ENCODE measurements around the gene JAML.

JAML gene

DNA sequence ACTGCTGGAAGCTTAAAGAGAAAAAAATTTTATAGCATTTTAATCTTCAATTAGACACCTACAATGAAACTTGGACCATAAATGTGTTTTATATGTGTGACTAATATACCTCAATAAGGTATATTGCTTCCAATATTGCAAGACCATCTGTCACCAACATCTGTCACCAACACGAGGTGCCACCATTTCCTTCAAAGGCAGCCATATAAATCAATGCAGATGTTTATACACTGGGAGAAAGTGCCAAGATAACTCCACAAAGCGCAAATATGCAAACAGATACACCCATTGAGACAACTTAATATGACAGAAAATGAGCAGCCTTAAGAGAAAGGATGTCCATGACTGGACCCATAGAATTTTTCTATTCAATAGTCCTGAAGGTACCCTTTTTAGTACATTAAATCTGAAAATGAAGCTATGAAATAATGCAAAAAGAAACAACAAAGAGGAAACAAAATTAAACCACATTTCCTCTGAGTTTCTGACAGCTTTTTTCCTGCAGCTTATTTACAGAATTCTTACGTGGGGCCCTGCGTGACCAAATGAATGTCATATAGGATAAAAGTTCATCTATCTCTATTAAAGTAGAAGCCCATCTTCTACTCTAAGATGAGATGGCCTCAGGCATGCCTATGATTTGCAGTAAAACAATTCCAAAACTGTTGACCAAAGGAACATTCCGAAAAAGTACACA is 14.8 kb upstream of the JAML start:
- DNase-seq = no peak

DNA sequence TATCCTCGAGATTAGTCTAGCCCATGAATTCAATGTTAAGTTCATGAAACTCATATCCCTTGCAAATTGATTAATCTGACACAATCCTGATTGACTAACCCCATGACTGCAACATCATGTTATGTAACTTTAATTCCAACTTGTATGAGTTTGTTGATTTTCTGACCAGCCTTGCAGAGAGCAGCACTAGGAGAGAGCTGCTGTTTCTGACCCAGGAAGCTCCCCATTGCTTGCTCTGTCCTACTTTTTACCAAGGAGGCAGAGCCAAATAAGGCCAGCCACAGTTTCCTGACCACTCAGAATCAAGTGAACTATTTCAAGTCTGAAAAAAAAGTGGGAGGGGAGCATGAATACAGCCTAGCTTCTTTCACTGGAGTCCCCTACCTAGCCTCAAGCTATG is 14.1 kb upstream of the JAML start:
- DNase-seq = no peak

DNA sequence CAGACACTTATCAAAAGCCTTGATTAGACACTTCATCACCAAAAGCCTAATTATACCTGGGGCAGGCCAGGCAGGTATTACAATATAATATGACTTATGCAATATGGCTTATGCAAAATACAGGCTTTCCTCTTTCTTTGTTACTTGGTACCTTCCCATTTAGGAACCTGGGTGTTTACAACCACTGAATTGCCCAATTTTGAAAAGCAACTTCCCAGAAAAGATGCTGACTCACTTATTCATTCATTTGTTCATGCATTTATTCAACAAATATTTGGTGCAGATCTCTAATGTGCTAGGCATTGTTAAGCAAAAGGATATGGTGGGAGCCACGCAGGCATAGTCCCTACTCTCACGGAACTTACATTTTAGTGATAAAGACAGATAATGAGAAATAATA is 13.6 kb upstream of the JAML start:
- DNase-seq = no peak

DNA sequence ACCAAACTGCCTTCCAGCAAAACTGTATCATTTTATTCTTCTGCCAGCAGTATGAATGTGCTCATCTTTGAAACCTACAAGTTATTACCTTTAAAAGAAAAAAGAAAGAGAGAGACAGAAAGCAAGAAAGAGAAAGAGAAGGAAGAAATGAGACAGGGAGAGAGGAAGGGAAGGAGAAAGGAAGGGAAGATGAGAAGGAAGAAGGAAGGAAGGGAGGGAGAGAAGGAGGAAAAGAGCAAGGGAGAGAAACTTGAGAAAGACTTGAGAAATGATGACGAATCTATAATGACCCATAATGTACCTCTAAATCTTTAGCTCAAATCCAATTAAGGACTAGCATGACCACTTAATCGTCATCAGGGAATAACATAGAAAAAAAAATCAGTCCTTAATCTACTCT is 11.4 kb upstream of the JAML start:
- DNase-seq = no peak

DNA sequence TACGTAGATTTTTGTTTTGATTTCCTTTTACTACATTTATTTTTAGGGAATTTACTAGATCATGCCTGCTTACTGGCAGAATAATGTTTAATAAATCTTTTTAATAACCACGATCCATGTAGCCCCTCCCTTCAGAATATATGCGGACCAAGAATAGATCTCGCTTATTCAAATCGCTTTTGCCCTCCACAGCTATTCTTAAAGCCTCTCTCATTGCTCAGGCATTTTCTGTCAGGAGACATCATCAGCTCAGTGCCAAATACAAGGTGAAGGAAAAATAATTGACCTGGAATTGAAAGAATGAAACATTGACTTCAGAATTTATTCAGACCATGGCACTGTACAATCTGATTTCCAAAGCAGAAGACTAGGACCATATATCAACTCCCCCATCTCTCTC is 10.0 kb upstream of the JAML start:
- no peak for DNase-seq

DNA sequence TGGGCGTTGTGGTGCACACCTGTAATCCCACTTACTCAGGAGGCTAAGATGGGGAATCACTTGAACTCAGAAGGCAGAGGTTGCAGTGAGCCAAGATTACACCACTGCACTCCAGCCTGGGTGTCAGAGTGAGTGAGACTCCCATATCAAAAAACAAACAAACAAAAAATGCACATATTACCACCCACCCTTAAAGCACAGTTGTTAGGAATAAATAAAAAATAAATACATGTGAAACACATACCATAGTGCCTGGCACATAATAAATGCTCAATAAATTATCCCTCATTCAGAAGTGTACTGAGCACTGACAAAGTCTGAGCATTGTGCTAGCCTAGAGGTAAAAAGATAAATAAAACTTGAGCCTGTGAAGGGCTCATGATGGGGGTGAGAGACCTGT is 9.0 kb upstream of the JAML start:
- no peak for DNase-seq

DNA sequence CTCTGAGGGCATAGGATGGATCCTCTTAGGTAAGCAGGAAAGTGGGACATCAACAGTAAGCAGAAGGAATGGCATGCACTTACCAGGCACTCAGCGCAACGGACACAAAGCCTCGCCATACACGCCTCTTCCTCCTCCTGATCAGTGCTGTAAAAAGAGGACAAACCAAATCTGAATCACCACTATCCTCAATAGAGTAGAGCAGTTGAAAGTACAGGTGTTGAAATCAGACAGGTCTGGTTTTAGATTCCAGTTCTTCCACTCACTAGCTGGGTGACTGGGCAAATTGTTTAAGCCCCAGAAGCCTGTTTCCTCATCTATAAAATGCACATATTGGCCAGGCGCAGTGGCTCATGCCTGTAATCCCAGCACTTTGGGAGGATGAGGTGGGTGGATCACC is 8.6 kb upstream of the JAML start:
- DNase-seq = no peak

DNA sequence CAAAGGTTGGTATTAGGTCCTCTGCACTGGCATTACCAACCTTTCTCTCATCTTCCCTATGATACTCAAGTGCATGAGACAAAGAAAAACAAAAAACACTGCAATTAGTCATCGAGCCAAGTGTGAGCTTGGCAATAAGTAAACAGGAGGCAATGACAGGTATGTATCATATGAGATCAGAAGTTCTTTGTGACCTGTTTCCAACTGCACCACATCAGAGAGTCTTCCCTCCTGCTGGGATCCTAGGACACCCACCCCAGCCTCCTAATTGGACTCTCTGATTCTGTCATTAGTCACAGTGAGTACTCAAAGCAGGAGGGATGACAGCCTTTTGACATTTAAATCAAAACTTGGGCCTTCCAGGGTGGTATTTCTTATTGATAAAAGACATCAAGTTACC is 7.8 kb upstream of the JAML start:
- DNase-seq = peak in 1 of 2 experiments; percentile 65

DNA sequence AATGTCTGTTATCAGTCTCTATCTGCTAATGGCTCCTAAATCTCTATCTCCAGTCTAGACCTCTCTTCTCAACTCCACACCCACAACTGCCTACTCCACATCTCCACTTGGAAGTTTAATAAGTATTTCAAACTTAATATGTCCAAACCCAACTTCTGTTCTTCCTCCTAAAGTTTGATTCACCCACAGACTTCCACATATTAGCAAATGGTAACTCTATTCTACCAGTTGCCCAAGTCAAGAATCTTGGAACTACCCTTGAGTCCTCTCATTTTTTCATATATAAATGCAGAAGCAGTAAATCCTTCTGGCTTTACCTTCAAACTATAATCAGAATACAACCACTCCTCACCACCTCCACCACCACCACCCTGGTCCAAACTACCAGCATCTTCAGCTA is 6.7 kb upstream of the JAML start:
- DNase-seq = no peak

DNA sequence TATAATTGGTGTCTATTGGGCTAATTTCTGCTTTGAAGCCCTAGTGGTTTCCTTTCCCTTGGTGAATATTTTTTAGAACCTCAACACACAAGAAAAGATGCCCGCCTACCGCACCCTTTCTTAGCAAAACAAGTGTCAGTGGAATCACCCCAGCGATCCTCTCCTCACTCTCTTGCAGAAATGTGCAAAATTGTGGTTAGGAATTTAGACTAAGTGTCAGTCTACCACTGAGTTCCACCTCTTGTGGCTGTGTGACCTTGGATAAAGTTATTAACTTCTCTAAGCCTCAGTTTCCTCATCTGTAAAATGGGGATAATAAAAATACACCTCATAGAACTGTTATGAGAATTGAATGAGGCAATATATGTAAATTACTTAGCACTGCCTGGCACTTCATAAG is 5.3 kb upstream of the JAML start:
- no peak for DNase-seq

DNA sequence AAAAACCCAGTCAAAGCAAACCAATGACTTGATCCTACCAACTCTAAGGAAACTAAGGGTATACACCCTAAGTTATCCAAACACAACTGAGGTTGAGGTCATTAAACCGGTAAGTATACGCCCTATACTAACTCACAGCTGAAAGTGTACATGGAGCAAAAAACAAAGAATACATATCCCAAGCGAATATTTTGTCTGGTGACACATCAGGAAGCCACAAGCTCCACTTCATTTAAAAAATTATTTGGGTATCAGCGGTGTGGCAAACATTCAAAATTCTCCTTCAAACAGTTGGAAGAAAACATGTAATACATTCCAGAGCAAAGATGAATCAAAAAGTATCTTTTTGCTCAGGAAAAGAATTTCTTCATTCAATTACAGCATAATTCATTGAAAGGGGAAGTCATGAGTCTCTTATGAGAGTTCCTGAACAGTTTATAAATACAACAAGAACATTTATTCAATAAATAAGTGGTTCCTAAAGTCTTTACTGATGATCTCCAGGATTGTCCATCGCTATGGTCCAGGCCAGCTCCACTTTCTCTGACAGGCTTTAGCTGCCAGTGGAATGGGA is 4.5 kb upstream of the JAML start:
- no peak for DNase-seq

DNA sequence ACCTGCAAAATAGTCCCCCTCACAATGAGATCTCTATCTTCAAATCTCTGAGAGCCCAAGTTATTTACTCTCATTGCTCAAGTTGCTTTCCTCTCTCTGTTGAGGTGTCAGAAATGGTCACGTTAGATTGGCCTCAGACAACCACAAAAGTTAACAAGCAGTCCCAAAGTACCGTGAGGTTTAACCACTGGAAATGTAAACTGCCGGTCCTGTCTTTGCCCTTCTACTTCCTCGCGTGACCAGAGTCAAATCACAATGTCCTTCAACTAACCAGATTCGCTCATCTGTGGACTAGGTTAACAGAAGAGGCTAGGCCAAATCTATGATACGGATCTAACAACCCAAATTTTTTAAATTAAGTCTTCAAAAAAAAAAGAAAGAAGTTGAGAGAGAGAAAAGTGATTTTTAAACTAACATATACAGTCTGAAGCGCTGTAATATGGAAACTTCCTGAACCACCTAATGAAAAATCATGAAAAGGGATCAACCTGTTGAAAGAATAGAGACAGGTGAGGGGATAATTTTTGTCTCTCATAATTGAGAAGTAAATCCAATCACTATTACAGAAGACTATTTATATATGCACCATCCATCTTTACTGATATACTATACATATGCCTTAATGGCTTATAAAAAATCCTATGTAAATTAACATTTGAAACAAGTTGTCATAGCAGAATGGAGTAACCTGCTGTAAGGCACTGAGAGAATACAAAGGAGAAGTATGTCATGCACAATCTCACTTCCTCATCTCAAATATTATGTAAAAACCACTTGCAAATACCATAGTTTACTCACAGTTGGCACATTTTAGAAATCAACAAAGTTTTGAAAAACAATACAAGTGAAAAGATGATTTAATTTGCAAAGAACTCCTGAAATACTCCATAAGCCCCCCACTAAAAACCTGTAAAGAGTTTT is 3.3 kb upstream of the JAML start:
- no peak for DNase-seq

DNA sequence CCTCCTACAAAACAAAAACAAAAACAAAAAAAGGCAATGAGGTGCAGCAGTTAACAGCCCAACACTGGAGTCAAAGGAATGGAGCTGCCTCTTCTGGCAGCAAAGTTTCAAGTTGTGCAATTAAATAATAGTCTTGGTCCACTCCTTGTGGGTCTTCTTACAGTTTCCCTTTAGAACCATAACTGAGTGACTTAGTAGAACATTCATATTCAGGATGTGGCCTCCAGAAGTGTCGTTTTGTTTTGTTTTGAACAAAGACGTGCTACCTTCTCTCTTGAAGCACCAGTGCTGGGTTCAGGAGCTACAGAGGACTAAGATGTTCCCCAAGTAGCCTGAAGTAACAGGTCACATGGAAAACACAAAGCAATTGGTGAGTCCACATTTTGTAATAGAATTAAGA is 2.0 kb upstream of the JAML start:
- DNase-seq = no peak

DNA sequence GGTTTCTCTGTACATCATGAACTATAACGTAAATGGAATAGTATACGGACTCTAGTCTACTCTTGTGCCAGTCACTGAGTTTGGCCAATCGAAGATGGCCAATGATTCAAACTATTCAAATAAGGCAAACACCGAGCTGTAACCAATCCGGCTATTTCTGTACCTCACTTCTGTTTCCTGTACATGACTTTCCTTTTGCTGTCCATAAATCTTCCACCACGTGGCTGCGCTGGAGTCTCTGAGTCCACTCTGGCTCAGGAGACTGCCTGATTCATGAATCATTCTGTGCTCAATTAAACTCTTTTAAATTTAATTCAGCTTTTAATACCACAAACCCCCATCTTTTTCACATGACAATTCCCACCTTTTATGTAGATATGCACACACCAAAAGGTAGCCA is 1.5 kb upstream of the JAML start:
- DNase-seq = no peak

DNA sequence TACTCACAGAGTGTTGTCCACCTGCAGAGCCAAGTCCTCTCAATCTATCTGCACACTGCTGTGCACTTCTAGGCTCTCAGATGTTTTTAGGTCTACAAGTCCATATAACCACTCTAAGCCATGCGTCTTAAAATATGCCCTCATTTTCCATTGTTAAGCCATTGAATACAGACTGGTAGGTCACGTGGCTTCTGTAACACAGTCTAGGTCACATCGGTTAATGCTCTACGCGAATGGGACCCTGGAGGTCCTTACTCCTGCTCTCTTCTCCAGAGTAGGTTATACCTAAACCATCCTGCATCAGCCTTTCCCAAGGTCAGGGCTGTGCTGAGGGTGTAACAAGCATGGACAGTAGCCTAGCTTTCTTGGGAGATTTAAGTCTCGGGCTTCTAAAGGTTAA is 819 bp downstream of the JAML start:
- no peak for DNase-seq

DNA sequence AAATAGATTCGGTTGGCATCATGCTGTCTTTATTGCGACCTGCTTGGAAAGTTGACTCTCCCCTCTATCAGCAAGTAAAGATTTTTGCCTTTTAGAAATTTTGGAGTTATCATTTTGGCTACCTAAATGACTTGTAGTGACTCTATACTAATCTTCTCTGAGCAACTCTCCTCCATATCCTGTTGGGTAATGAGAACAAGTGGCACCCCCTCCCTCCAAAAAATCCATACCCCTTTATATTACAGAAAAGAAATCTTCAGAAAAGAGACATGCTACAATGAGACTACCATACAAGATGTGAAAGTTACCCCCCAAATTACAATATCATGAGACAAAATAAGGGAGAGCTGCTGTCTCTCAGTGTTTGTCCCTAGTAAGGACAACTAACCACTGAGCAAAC is 1.2 kb downstream of the JAML start:
- DNase-seq = no peak

DNA sequence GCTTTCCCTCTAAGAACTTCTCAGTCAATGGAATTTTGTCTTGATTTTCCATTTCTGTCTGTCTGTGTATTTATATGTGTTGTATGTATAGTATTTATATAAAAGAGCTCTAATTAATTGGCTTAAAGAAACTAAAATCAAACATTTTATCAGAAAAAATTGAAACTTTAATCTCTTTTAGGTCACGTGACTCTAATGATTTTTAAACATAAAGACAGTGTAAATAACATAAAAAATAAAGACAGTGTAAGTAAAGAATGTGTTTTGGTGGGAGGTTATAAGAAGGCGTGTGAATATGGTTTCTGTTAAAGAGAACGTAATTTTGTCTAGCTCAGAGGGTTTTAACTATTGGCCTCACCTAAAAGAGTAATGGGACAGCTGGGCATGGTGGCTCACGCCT is 2.4 kb downstream of the JAML start:
- no peak for DNase-seq

DNA sequence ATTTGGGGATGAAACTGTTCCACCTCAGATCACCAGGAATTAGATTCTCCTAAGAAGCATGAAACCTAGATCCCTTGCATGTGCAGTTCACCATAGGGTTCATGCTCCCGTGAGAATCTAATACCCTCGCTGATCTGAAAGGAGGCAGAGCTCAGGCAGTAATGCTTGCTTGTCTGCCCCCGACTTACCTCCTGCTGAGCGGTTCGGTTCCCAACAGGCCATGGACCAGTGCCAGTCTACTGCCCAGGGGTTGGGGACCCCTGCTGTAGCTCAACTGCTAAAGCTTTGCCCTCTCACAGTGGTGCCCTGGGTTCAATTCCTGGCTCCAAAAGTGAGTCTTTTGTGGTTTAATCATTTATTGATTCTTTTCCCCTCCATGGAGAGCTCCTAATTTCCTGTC is 3.4 kb downstream of the JAML start:
- DNase-seq = no peak

DNA sequence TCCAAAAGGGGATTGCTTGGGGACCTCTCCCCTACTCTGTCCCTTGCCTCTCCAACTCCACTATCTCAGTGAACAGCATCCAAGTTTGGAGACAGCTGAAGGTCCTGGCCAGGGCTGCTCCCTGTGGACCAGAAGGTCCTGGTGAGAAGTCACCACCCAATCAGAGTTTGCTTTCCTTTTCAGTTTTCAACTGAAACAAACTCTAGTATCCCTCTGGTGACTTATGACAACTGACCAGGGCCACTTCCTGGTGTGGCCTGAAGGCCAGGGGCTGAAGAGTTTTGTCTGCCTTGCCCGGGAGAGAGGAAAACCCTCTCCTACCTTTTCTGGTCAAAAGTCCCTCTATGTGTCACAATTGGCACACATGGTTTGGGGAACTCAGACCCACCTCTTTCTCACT is 5.1 kb downstream of the JAML start:
- DNase-seq = no peak

DNA sequence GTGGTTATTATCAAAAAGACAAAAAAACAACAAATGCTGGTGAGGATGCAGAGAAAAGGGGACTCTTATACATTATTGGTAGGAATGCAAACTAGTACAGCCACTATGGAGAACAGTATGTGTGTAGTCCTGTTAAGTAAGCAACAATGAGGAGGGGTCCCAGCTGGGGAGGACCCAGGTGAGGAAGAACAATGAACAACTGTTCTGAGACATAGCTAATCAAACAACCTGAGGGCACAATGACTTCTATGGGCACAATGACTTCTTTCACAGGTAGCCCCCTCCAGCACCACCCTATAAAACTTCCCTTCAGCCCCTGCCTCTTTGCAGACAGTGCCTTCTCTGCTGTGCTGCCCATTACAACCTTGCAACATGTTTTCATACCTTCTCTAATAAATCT is 5.6 kb downstream of the JAML start:
- no peak for DNase-seq

DNA sequence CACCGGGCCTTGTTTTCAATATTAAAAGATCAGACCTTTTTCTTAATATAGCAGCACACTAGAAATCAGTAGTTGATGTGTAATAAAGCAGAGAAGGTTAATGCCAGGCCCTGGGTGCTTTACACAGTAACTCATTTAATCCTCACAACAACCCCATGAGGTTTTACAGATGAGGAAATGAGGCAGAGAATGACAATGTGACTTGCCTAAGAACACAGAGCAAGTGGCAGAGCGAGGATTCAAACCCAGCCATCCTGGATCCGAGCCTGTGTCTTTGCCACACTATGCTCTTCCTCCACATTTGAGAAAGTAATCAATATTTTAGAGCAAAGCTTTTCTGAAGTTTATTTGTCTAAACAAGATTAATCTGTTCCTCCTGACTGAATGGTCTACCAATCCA is 7.2 kb downstream of the JAML start:
- DNase-seq = no peak

DNA sequence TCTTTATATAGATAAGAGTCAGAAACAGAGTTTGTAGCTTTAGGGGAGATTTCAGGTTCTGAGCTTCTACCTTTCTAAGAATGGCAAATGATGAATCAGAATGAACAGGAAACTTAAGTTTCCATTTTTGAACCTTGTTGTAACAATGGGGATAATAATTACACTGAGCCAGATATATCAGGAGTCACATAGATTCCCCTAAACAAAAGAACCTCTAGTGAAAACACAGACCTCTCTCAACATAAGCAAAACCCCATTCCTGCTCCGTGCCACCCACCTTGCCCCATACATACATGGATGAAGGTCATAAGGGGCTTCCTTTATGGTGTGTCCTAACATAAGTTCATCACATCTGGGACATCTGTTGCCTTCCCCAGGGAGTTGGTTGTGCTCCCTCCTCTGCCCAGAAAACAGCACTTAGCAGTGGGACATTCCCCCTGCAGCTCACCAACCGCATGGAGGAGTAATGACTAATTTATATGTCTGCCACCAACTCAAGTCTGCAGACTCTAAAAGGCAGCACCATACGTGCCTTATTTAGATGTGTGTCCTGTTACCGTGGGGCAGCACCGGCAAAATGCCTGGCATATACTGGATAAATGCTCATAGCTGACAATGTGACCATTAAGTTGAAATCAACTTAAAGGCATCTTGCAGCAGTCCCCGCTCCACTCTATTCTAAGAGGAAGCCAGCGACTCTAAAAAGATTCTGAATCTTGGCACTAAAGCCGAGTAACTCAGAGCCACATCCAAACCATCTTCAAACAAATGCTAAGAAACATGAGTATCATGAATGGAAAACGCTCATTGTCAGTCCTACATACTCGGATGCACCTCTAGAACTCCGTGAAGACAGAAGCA is 8.0 kb downstream of the JAML start:
- peak; percentile 63 to 73 for DNase-seq

DNA sequence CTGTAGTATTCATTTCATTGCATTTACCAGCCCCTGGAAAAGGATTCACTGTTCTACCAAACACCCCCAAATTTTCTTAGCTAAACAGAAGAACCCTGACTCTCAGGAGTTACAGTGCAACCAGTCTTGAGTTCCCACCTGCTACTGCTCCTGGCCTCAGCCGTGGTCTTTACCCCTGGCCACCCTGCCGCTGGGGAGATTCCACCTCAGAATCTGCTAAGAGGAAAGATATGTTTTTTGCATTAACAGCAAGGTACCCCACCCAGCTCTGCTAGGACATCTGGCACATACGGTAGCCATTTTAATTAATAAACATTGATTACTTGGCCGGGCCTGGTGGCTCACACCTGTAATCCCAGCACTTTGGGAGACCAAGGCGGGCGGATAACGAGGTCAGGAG is 9.0 kb downstream of the JAML start:
- DNase-seq = no peak

Data from activated CD4-positive, alpha-beta T cell treated with anti-CD3 and anti-CD28 coated beads, Interleukin-2, amount 50 U/mL, for 48 hours (primary cell).